ENCODE results near the gene UAP1. TPM values are rescaled to one million over a fixed set of nuclear protein-coding genes. Genes with fewer than 3 reads are reported as not detected.
"Not testable (repeated sequence)": the region's sequence is repeated elsewhere in the genome, so short reads cannot be mapped to it uniquely, and the experiment has no call there.

The UAP1 gene
- total RNA-seq, 3 donors from 2014 or later = 123 to 190 (median 128) TPM

DNA sequence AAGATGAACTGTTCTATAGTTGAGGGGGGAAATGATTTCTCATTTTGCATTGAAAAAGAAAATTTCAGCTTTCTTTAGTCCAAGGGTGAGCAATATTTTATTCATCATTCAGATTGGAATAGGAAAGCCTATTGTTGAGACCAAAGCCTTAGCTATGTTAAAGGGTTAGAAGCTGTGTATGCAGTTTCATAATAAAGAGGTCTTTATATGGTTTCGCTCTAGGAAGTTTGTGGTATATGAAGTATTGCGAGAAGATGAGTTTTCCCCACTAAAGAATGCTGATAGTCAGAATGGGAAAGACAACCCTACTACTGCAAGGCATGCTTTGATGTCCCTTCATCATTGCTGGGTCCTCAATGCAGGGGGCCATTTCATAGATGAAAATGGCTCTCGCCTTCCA, 28.6 kb downstream of the UAP1 start:
- no peaks in the 10 kb centered on the region for H3K27me3 ChIP-seq
- peaks cover 5% of the 10 kb centered on the region for H3K36me3 ChIP-seq
- peaks cover 0 to 7% of the 10 kb centered on the region in 2 donors for H3K4me1 ChIP-seq
- H3K4me3 ChIP-seq = no peak overlapping the region
- TF ChIP-seq POLR2AphosphoS5 (IDR thresholded peaks at IDR 0.05) (no peak), CTCF (IDR thresholded peaks at IDR 0.05) (no peak), POLR2A (IDR thresholded peaks at IDR 0.05) (no peak)
- no peaks in the 10 kb centered on the region for H3K9me3 ChIP-seq
- DNase-seq (ENCODE audit: low spot score in 2 of 2) = no peak
- intact Hi-C loops (cut with DNase I; ENCODE audit: low total_unique reads) = no loop called here
- H3K27ac ChIP-seq = no peak overlapping the region

GRCh38 chr1:162590686-162591085, 29.2 kb downstream of the UAP1 start:
- H3K4me1 ChIP-seq = peaks cover 0 to 7% of the 10 kb centered on the region in 2 donors
- H3K4me3 ChIP-seq = no peak overlapping the region
- intact Hi-C loops (cut with DNase I; ENCODE audit: low total_unique reads) = no loop called here
- no peaks in the 10 kb centered on the region for H3K27me3 ChIP-seq
- DNase-seq (ENCODE audit: low spot score in 2 of 2) = no peak
- no peaks in the 10 kb centered on the region for H3K9me3 ChIP-seq
- H3K36me3 ChIP-seq = peaks cover 5% of the 10 kb centered on the region
- TF ChIP-seq POLR2AphosphoS5 (IDR thresholded peaks at IDR 0.05) = no peak
- TF ChIP-seq POLR2A (IDR thresholded peaks at IDR 0.05) = no peak
- no peak for TF ChIP-seq CTCF (IDR thresholded peaks at IDR 0.05)
- no peak overlapping the region for H3K27ac ChIP-seq

GRCh38 chr1:162596514-162597170, 35.1 kb downstream of the UAP1 start:
- no peak overlapping the region for H3K27ac ChIP-seq
- no peaks in the 10 kb centered on the region for H3K9me3 ChIP-seq
- no peak for DNase-seq (ENCODE audit: low spot score in 2 of 2)
- no peaks in the 10 kb centered on the region for H3K27me3 ChIP-seq
- intact Hi-C loops (cut with DNase I; ENCODE audit: low total_unique reads) = no loop called here
- no peaks in the 10 kb centered on the region for H3K4me1 ChIP-seq
- TF ChIP-seq POLR2AphosphoS5 (IDR thresholded peaks at IDR 0.05) = no peak
- H3K36me3 ChIP-seq = peaks cover 5% of the 10 kb centered on the region
- H3K4me3 ChIP-seq = no peak overlapping the region

GRCh38 chr1:162599451-162599850, 37.9 kb downstream of the UAP1 start:
- no peaks in the 10 kb centered on the region for H3K27me3 ChIP-seq
- H3K4me3 ChIP-seq = no peak overlapping the region
- no peak overlapping the region for H3K27ac ChIP-seq
- no peaks in the 10 kb centered on the region for H3K9me3 ChIP-seq
- no peak for DNase-seq (ENCODE audit: low spot score in 2 of 2)
- intact Hi-C loops (cut with DNase I; ENCODE audit: low total_unique reads) = no loop called here
- no peaks in the 10 kb centered on the region for H3K4me1 ChIP-seq
- TF ChIP-seq POLR2A (IDR thresholded peaks at IDR 0.05) = no peak
- no peak for TF ChIP-seq POLR2AphosphoS5 (IDR thresholded peaks at IDR 0.05)
- no peak for TF ChIP-seq CTCF (IDR thresholded peaks at IDR 0.05)
- H3K36me3 ChIP-seq = no peaks in the 10 kb centered on the region

DNA sequence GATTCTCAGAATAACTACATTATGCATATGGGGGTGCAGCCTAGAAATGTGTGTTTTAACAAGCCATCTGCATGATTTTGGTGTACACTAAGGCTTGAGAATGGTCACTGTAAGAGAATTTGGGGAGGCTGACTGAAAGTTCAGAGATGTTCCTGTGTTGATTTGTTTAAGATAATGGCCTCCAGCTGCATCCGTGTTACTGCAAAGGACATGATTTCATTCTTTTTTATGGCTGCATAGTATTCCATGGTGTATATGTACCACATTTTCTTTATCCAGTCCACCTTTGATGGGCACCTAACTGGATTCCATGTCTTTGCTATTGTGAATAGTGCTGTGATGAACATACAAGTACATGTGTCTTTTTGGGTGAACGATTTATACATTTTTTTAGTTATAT, 41.6 kb downstream of the UAP1 start:
- H3K4me3 ChIP-seq; H3K9me3 ChIP-seq; intact Hi-C loops (cut with DNase I; ENCODE audit: low total_unique reads); DNase-seq (ENCODE audit: low spot score in 2 of 2); H3K4me1 ChIP-seq; H3K36me3 ChIP-seq; H3K27ac ChIP-seq; H3K27me3 ChIP-seq: not testable (repeated sequence)

- DNase-seq (ENCODE audit: low spot score in 2 of 2) = no peak
- TF ChIP-seq CTCF (IDR thresholded peaks at IDR 0.05) = no peak
- TF ChIP-seq POLR2A (IDR thresholded peaks at IDR 0.05) = no peak
- TF ChIP-seq POLR2AphosphoS5 (IDR thresholded peaks at IDR 0.05) = no peak
- H3K9me3 ChIP-seq = no peaks in the 10 kb centered on the region
- no peaks in the 10 kb centered on the region for H3K36me3 ChIP-seq
- no peaks in the 10 kb centered on the region for H3K27me3 ChIP-seq
- intact Hi-C loops (cut with DNase I; ENCODE audit: low total_unique reads) = no loop called here
- no peaks in the 10 kb centered on the region for H3K4me1 ChIP-seq
- H3K4me3 ChIP-seq = no peak overlapping the region
- no peak overlapping the region for H3K27ac ChIP-seq
Measured at GRCh38 chr1:162605225-162605927, 43.9 kb downstream of the UAP1 start.
